OCI-LY7 (cell line): ENCODE data around the gene C1QTNF9. TPM values are rescaled to one million over a fixed set of nuclear protein-coding genes. Genes with fewer than 3 reads are reported as not detected.
"Not testable (repeated sequence)": the region's sequence is repeated elsewhere in the genome, so short reads cannot be mapped to it uniquely, and the experiment has no call there.

Source experiments
- BruUV-seq: library from RNA; stranded (reverse); fragments of 400-500 nt; replicated peaks from 2 replicates; lab custom pipeline; 2021; lab: Mats Ljungman, UMichigan
- CTCF ChIA-PET: fragments of 300-600 bp; sonication (Branson Sonifier 250); formaldehyde crosslinking; loops from one replicate; lab custom pipeline; 2022; ENCODE audit warnings: antibody characterized with exemption; ENCODE audit not compliant: unreplicated experiment; lab: Charles Lee
- POLR2A ChIA-PET: fragments of 300-600 bp; sonication (Branson Sonifier 250); formaldehyde crosslinking; loops from one replicate; lab custom pipeline; 2022; ENCODE audit warnings: antibody characterized with exemption; lab: Charles Lee
- DNase-seq: peaks from one replicate; pipeline ENCODE4 v3.0.0-alpha.2; 2015; ENCODE audit warnings: low spot score
- H2AFZ ChIP-seq: fragments of 200-600 bp; sonication (generic), shearing (Covaris generic); 2 replicates; pipeline ENCODE4 v1.6.1; 2014; ENCODE audit warnings: mild to moderate bottlenecking, antibody characterized with exemption, low read length, moderate library complexity
- H3K27ac ChIP-seq: fragments of 200-600 bp; sonication (generic); 2 replicates; pipeline ENCODE4 v1.5.1; 2014; ENCODE audit warnings: mixed run types, low read depth, mild to moderate bottlenecking, moderate library complexity, low read length, inconsistent platforms; ENCODE audit not compliant: poor library complexity, severe bottlenecking
- H3K36me3 ChIP-seq: fragments of 200-600 bp; sonication (generic); 2 replicates; pipeline ENCODE4 v1.6.1; 2014; ENCODE audit warnings: mild to moderate bottlenecking, antibody characterized with exemption, low read length, moderate library complexity, mixed read lengths; ENCODE audit not compliant: insufficient read depth
- H3K4me1 ChIP-seq: fragments of 200-600 bp; sonication (generic); 2 replicates; pipeline ENCODE4 v1.5.1; 2014; ENCODE audit warnings: mild to moderate bottlenecking, low read length; ENCODE audit not compliant: insufficient read depth, poor library complexity, severe bottlenecking
- H3K4me2 ChIP-seq: fragments of 200-600 bp; sonication (generic); 2 replicates; pipeline ENCODE4 v1.6.1; 2014; ENCODE audit warnings: mild to moderate bottlenecking, low read length
- H3K4me3 ChIP-seq: fragments of 200-600 bp; sonication (generic); 2 replicates; pipeline ENCODE4 v1.5.1; 2014; ENCODE audit warnings: mild to moderate bottlenecking, low read depth, low read length; ENCODE audit not compliant: poor library complexity, severe bottlenecking
- H3K79me2 ChIP-seq: fragments of 200-600 bp; sonication (generic); 2 replicates; pipeline ENCODE4 v1.6.1; 2016; ENCODE audit warnings: low read depth, mild to moderate bottlenecking, low read length, moderate library complexity, mixed read lengths; ENCODE audit not compliant: insufficient read depth
- H3K9me2 ChIP-seq: fragments of 200-600 bp; sonication (generic); 2 replicates; pipeline ENCODE4 v1.6.1; 2016; ENCODE audit warnings: mild to moderate bottlenecking, low read length, mixed read lengths; ENCODE audit not compliant: insufficient read depth
- H3K9me3 ChIP-seq: fragments of 200-600 bp; sonication (generic); 2 replicates; pipeline ENCODE4 v1.6.1; 2014; ENCODE audit warnings: mild to moderate bottlenecking, mixed run types, low read length, mixed read lengths
- H4K20me1 ChIP-seq: fragments of 200-600 bp; sonication (generic); 2 replicates; pipeline ENCODE4 v1.6.1; 2014; ENCODE audit warnings: mild to moderate bottlenecking, antibody characterized with exemption, low read length, moderate library complexity, mixed read lengths; ENCODE audit not compliant: insufficient read depth
- EZH2phosphoT487 ChIP-seq: fragments of 200-600 bp; sonication (generic); IDR thresholded peaks from 2 replicates; pipeline ENCODE4 v1.6.1; 2018; ENCODE audit warnings: low read depth, borderline replicate concordance, mild to moderate bottlenecking, mixed run types, antibody characterized with exemption, low read length, moderate library complexity, mixed read lengths
- intact Hi-C: fragments of 100-400 bp; cut with micrococcal nuclease; formaldehyde crosslinking; loops from one replicate; pipeline ENCODE4 v1.10.0; 2022; ENCODE audit not compliant: unreplicated experiment
- total RNA-seq, 2 experiments: library from RNA; depleted of rRNA in 1 of 2; stranded (reverse); fragments of >200 nt in 1 of 2; shearing (Covaris generic) in 1 of 2; gene quantifications; 2 replicates each; pipeline ENCODE4 v1.2.3, GENCODE V29; 2014 to 2022
- TF ChIP-seq, protein P1 (sequence below): fragments of 200-600 bp; sonication (generic); conservative IDR thresholded peaks from 2 replicates; pipeline ENCODE4 v1.5.1; 2014; ENCODE audit warnings: mild to moderate bottlenecking, antibody characterized with exemption, low read length, moderate library complexity, mixed read lengths

C1QTNF9 gene
- total RNA-seq, 2 experiments from 2014 or later: not detected

DNA sequence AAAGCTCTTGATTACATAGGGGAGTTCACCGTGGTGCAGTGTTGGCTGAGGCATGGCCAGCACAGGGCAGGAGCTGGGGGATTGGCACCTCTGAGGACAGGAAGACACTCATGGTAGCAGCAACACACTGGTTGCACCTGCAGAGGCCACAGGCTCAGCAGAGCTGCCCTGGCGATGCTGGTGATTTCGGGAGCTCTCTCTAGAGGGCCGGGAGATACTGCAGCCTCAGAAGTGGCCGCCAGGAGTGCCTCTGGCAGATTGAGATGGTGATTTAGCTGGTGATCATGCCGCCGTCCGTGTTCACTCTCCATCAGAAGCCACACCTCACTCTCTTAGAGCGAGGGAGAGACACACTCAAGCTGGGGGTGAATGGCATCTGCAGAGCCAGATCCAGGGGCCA lies 49.9 kb downstream of the C1QTNF9 start:
- H3K4me1 ChIP-seq, H4K20me1 ChIP-seq: not testable (repeated sequence)

DNA sequence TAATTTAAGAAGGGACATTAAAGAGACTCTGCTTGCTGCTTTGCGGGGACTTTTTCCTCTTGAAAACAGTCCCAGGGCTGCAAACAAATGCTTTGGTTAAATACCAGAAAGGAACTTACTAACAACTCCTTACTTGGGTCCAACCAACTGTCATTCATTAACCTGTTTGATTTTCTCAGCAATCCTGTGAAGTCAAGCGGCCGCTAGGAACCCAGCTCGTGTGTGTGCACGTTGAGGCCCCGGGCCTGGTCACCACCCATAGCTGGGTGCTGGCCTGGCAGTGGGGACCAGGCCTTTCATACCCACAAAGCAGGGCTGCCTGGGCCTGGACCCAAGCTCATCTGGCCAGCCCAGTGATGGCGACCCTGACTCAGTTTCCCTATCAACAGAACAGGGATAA lies 50.7 kb downstream of the C1QTNF9 start:
- H3K4me1 ChIP-seq: no peaks in the 10 kb centered on the region
- no peak overlapping the region for H2AFZ ChIP-seq
- intact Hi-C loops: no loop called here
- no peak overlapping the region for H3K27ac ChIP-seq
- H4K20me1 ChIP-seq: no peaks in the 10 kb centered on the region
- DNase-seq: no peak
- H3K36me3 ChIP-seq: no peaks in the 10 kb centered on the region
- BruUV-seq: no TSS peak
- no peaks in the 10 kb centered on the region for H3K9me3 ChIP-seq
- ChIA-PET POLR2A (interaction anchor here (0.9 kb wide), 1 partner anchor 8 kb away, joined by 3 read pairs; no protein-coding TSS in a partner anchor), CTCF (no interaction called here)
- no peak for TF ChIP-seq EZH2phosphoT487
- TF ChIP-seq, protein P1, sequence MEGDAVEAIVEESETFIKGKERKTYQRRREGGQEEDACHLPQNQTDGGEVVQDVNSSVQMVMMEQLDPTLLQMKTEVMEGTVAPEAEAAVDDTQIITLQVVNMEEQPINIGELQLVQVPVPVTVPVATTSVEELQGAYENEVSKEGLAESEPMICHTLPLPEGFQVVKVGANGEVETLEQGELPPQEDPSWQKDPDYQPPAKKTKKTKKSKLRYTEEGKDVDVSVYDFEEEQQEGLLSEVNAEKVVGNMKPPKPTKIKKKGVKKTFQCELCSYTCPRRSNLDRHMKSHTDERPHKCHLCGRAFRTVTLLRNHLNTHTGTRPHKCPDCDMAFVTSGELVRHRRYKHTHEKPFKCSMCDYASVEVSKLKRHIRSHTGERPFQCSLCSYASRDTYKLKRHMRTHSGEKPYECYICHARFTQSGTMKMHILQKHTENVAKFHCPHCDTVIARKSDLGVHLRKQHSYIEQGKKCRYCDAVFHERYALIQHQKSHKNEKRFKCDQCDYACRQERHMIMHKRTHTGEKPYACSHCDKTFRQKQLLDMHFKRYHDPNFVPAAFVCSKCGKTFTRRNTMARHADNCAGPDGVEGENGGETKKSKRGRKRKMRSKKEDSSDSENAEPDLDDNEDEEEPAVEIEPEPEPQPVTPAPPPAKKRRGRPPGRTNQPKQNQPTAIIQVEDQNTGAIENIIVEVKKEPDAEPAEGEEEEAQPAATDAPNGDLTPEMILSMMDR: no peak
- no peak overlapping the region for H3K4me3 ChIP-seq
- H3K9me2 ChIP-seq: no peaks in the 10 kb centered on the region
- H3K79me2 ChIP-seq: no peaks in the 10 kb centered on the region
- no peak overlapping the region for H3K4me2 ChIP-seq

More for the DNA sequence above, 49.9 kb downstream of the C1QTNF9 start:
- H3K9me3 ChIP-seq, H3K36me3 ChIP-seq, H3K9me2 ChIP-seq, H3K79me2 ChIP-seq, H3K4me2 ChIP-seq, H3K4me3 ChIP-seq, H3K27ac ChIP-seq, intact Hi-C loops, BruUV-seq, CTCF ChIA-PET, H2AFZ ChIP-seq, DNase-seq: not testable (repeated sequence)
- POLR2A ChIA-PET: interaction anchor here (0.7 to 1.1 kb wide), 2 partner anchors 82 to 1424 kb away, joined by 3 to 5 read pairs; no protein-coding TSS in a partner anchor

DNA sequence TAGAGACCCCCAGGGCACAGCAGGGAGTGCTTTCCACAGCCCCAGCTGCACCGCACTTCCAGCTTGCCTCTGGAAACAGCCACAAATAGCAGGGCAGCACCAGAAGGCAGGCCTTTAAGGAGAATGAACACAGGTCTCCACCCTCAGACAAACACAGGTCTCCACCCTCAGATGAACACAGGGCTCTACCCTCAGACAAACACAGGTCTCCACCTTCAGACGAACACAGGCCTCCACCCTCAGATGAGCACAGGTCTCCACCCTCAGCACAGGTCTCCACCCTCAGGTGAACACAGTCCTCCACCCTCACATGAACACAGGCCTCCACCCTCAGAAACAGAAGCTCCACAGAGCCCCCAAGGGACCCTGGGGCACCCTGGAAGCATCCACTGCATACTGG lies 51.7 kb downstream of the C1QTNF9 start:
- H3K4me3 ChIP-seq: no peak overlapping the region
- no peaks in the 10 kb centered on the region for H3K9me3 ChIP-seq
- H4K20me1 ChIP-seq: no peaks in the 10 kb centered on the region
- no peak for TF ChIP-seq EZH2phosphoT487
- TF ChIP-seq, protein P1: no peak
- no peaks in the 10 kb centered on the region for H3K9me2 ChIP-seq
- H3K27ac ChIP-seq: no peak overlapping the region
- intact Hi-C loops: no loop called here
- no peak overlapping the region for H3K4me2 ChIP-seq
- BruUV-seq: no TSS peak
- no peaks in the 10 kb centered on the region for H3K4me1 ChIP-seq
- ChIA-PET CTCF (no interaction called here), POLR2A (interaction anchor here (0.9 kb wide), 1 partner anchor 9 kb away, joined by 3 read pairs; no protein-coding TSS in a partner anchor)
- no peak overlapping the region for H2AFZ ChIP-seq
- DNase-seq: no peak
- H3K79me2 ChIP-seq: no peaks in the 10 kb centered on the region
- no peaks in the 10 kb centered on the region for H3K36me3 ChIP-seq
